ENCODE results near the gene ZNF407.

The ZNF407 gene

GRCh38 chr18:74692367-74693013 is 94.8 kb downstream of the ZNF407 start:
- H3K4me2 ChIP-seq (ENCODE audit: low read length): no peak overlapping the region
- H3K36me3 ChIP-seq (ENCODE audit: control insufficient read depth, low read length): no peaks in the 10 kb centered on the region
- no peak for TF ChIP-seq CTCF (IDR thresholded peaks at IDR 0.05; ENCODE audit: low read depth, low read length, poor library complexity, severe bottlenecking)
- TF ChIP-seq EZH2phosphoT487 (IDR thresholded peaks at IDR 0.05; ENCODE audit: borderline replicate concordance, low read length): no peak
- H3K27ac ChIP-seq (ENCODE audit: low read depth, low read length): no peak overlapping the region
- H3K4me3 ChIP-seq (ENCODE audit: low read length): no peak overlapping the region
- H3K9me3 ChIP-seq (ENCODE audit: control insufficient read depth, insufficient read depth, low read length): no peaks in the 10 kb centered on the region
- no peaks in the 10 kb centered on the region for H3K4me1 ChIP-seq (ENCODE audit: control insufficient read depth, low read length)
- H3F3A ChIP-seq (ENCODE audit: control insufficient read depth, insufficient read depth): no peaks in the 10 kb centered on the region
- H4K20me1 ChIP-seq (ENCODE audit: control insufficient read depth, insufficient read depth, low read depth, low read length): no peaks in the 10 kb centered on the region
- H3K27me3 ChIP-seq (ENCODE audit: control insufficient read depth, low read length): no peaks in the 10 kb centered on the region
- H3K79me2 ChIP-seq (ENCODE audit: control insufficient read depth, low read length): no peaks in the 10 kb centered on the region
- H3K9me2 ChIP-seq (replicated peaks; ENCODE audit: control insufficient read depth, low read length): no peaks in the 10 kb centered on the region

- no peak overlapping the region for H3K4me2 ChIP-seq (ENCODE audit: low read length)
- H3K79me2 ChIP-seq (ENCODE audit: control insufficient read depth, low read length): no peaks in the 10 kb centered on the region
- H3K4me1 ChIP-seq (ENCODE audit: control insufficient read depth, low read length): no peaks in the 10 kb centered on the region
- H3K9me2 ChIP-seq (replicated peaks; ENCODE audit: control insufficient read depth, low read length): no peaks in the 10 kb centered on the region
- no peak for TF ChIP-seq EZH2phosphoT487 (IDR thresholded peaks at IDR 0.05; ENCODE audit: borderline replicate concordance, low read length)
- no peak for TF ChIP-seq CTCF (IDR thresholded peaks at IDR 0.05; ENCODE audit: low read depth, low read length, poor library complexity, severe bottlenecking)
- H3F3A ChIP-seq (ENCODE audit: control insufficient read depth, insufficient read depth): no peaks in the 10 kb centered on the region
- H3K4me3 ChIP-seq (ENCODE audit: low read length): no peak overlapping the region
- H3K36me3 ChIP-seq (ENCODE audit: control insufficient read depth, low read length): no peaks in the 10 kb centered on the region
- H3K27me3 ChIP-seq (ENCODE audit: control insufficient read depth, low read length): no peaks in the 10 kb centered on the region
- no peaks in the 10 kb centered on the region for H4K20me1 ChIP-seq (ENCODE audit: control insufficient read depth, insufficient read depth, low read depth, low read length)
- H3K9me3 ChIP-seq (ENCODE audit: control insufficient read depth, insufficient read depth, low read length): no peaks in the 10 kb centered on the region
- no peak overlapping the region for H3K27ac ChIP-seq (ENCODE audit: low read depth, low read length)
These were observed 96.8 kb downstream of the ZNF407 start for GRCh38 chr18:74694436-74694835.

GRCh38 chr18:74695170-74695569 is 97.5 kb downstream of the ZNF407 start:
- Histone ChIP-seq H4K20me1 (ENCODE audit: control insufficient read depth, insufficient read depth, low read depth, low read length) (no peaks in the 10 kb centered on the region), H3K79me2 (ENCODE audit: control insufficient read depth, low read length) (no peaks in the 10 kb centered on the region), H3K27me3 (ENCODE audit: control insufficient read depth, low read length) (no peaks in the 10 kb centered on the region), H3K36me3 (ENCODE audit: control insufficient read depth, low read length) (no peaks in the 10 kb centered on the region), H3K27ac (ENCODE audit: low read depth, low read length) (no peak overlapping the region), H3K9me3 (ENCODE audit: control insufficient read depth, insufficient read depth, low read length) (no peaks in the 10 kb centered on the region), H3K4me1 (ENCODE audit: control insufficient read depth, low read length) (no peaks in the 10 kb centered on the region), H3K9me2 (replicated peaks; ENCODE audit: control insufficient read depth, low read length) (no peaks in the 10 kb centered on the region), H3F3A (ENCODE audit: control insufficient read depth, insufficient read depth) (no peaks in the 10 kb centered on the region), H3K4me3 (ENCODE audit: low read length) (no peak overlapping the region), H3K4me2 (ENCODE audit: low read length) (no peak overlapping the region)
- no peak for TF ChIP-seq CTCF (IDR thresholded peaks at IDR 0.05; ENCODE audit: low read depth, low read length, poor library complexity, severe bottlenecking)
- no peak for TF ChIP-seq EZH2phosphoT487 (IDR thresholded peaks at IDR 0.05; ENCODE audit: borderline replicate concordance, low read length)
